ENCODE measurements around the gene LRRC61.
"Not testable (repeated sequence)": the region's sequence is repeated elsewhere in the genome, so short reads cannot be mapped to it uniquely, and the experiment has no call there.

LRRC61 gene

GRCh38 chr7:150322833-150323681 lies at the start of gene LRRC61, which contains the start of gene ACTR3C:
LRRC61 (plus strand) TSS chr7:150323355; CDS start chr7:150336862, 13,507 bp downstream.
ACTR3C (minus strand) TSS chr7:150323545; CDS start chr7:150295296, 28,249 bp downstream.
- DNase-seq (ENCODE audit: low spot score), result no peak

GRCh38 chr7:150276132-150276695 lies 46.9 kb upstream of the LRRC61 start:
- peak; percentile 25 for DNase-seq (ENCODE audit: low spot score)

- DNase-seq (ENCODE audit: low spot score), result not testable (repeated sequence)
Measured at GRCh38 chr7:150278383-150278782, 44.8 kb upstream of the LRRC61 start.

- DNase-seq (ENCODE audit: low spot score), result not testable (repeated sequence)
Measured at GRCh38 chr7:150281681-150282403, 41.3 kb upstream of the LRRC61 start.

GRCh38 chr7:150283111-150283510 lies 40.0 kb upstream of the LRRC61 start:
- DNase-seq (ENCODE audit: low spot score), result not testable (repeated sequence)

- DNase-seq (ENCODE audit: low spot score), result not testable (repeated sequence)
Measured at GRCh38 chr7:150283608-150284007, 39.5 kb upstream of the LRRC61 start.

- DNase-seq (ENCODE audit: low spot score), result not testable (repeated sequence)
Measured at GRCh38 chr7:150285849-150286754, 37.1 kb upstream of the LRRC61 start.

GRCh38 chr7:150287815-150288214 lies 35.3 kb upstream of the LRRC61 start:
- DNase-seq (ENCODE audit: low spot score), result not testable (repeated sequence)

GRCh38 chr7:150288816-150289215 lies 34.3 kb upstream of the LRRC61 start:
- not testable (repeated sequence) for DNase-seq (ENCODE audit: low spot score)

- DNase-seq (ENCODE audit: low spot score), result not testable (repeated sequence)
Measured at GRCh38 chr7:150290317-150290716, 32.8 kb upstream of the LRRC61 start.

GRCh38 chr7:150295027-150295426 lies 28.1 kb upstream of the LRRC61 start:
- DNase-seq (ENCODE audit: low spot score), result not testable (repeated sequence)

GRCh38 chr7:150295614-150296013 lies 27.5 kb upstream of the LRRC61 start:
- not testable (repeated sequence) for DNase-seq (ENCODE audit: low spot score)

- DNase-seq (ENCODE audit: low spot score), result not testable (repeated sequence)
Measured at GRCh38 chr7:150296802-150297201, 26.4 kb upstream of the LRRC61 start.

GRCh38 chr7:150297978-150298377 lies 25.2 kb upstream of the LRRC61 start:
- DNase-seq (ENCODE audit: low spot score), result not testable (repeated sequence)

- DNase-seq (ENCODE audit: low spot score), result not testable (repeated sequence)
Measured at GRCh38 chr7:150302908-150303310, 20.2 kb upstream of the LRRC61 start.

GRCh38 chr7:150304499-150305258 lies 18.5 kb upstream of the LRRC61 start:
- not testable (repeated sequence) for DNase-seq (ENCODE audit: low spot score)

GRCh38 chr7:150305259-150305902 lies 17.8 kb upstream of the LRRC61 start:
- not testable (repeated sequence) for DNase-seq (ENCODE audit: low spot score)

- not testable (repeated sequence) for DNase-seq (ENCODE audit: low spot score)
Measured at GRCh38 chr7:150305903-150306284, 17.3 kb upstream of the LRRC61 start.

- DNase-seq (ENCODE audit: low spot score), result not testable (repeated sequence)
Measured at GRCh38 chr7:150306377-150306776, 16.8 kb upstream of the LRRC61 start.

GRCh38 chr7:150307129-150307528 lies 16.0 kb upstream of the LRRC61 start:
- DNase-seq (ENCODE audit: low spot score), result no peak

All from AG08395 (cell line).